VCaP (cell line): ENCODE data around the gene BRWD1.

Experiments used
- H3K27ac ChIP-seq: fragments of 450-650 bp; 2 replicates; pipeline ENCODE4 v1.5.1; 2017
- CTCF ChIP-seq: fragments of 450-650 bp; conservative IDR thresholded peaks from 2 replicates; pipeline ENCODE4 v1.5.1; 2017; ENCODE audit warnings: mild to moderate bottlenecking, moderate library complexity

The BRWD1 gene

GRCh38 chr21:39311164-39311563 lies 2.3 kb downstream of the BRWD1 start:
- peak overlapping the region; percentile 99 for H3K27ac ChIP-seq

GRCh38 chr21:39307466-39307865 lies 6.0 kb downstream of the BRWD1 start:
- no peak overlapping the region for H3K27ac ChIP-seq
- TF ChIP-seq CTCF: no peak

More at GRCh38 chr21:39311164-39311563, 2.3 kb downstream of the BRWD1 start:
- no peak for TF ChIP-seq CTCF

- no peak overlapping the region for H3K27ac ChIP-seq
- TF ChIP-seq CTCF: no peak
These were observed 12.8 kb downstream of the BRWD1 start for GRCh38 chr21:39300587-39300986.

- no peak for TF ChIP-seq CTCF
- no peak overlapping the region for H3K27ac ChIP-seq
These were observed 16.5 kb downstream of the BRWD1 start for GRCh38 chr21:39296891-39297290.

GRCh38 chr21:39288987-39289386 lies 24.4 kb downstream of the BRWD1 start:
- H3K27ac ChIP-seq: no peak overlapping the region
- TF ChIP-seq CTCF: no peak

- no peak for TF ChIP-seq CTCF
- peak overlapping the region; percentile 1; the same call in 1 of the 2 replicates for H3K27ac ChIP-seq
These were observed 30.5 kb downstream of the BRWD1 start for GRCh38 chr21:39282911-39283310.

GRCh38 chr21:39281853-39282252 lies 31.6 kb downstream of the BRWD1 start:
- no peak for TF ChIP-seq CTCF
- H3K27ac ChIP-seq: no peak overlapping the region

- H3K27ac ChIP-seq: peak overlapping the region; percentile 58
- no peak for TF ChIP-seq CTCF
These were observed 32.2 kb downstream of the BRWD1 start for GRCh38 chr21:39281207-39281606.
